K562 (cell line): ENCODE results near the gene AP4E1. TPM values are rescaled to one million over a fixed set of nuclear protein-coding genes. Genes with fewer than 3 reads are reported as not detected.

Experiments used
- ATAC-seq: fragments of 200-7000 bp; cut with Tn5 transposase; 3 replicates; pipeline ENCODE4 v1.9.1; 2020; ENCODE audit warnings: moderate library complexity
- BruUV-seq: library from RNA; stranded (reverse); fragments of 400-500 nt; replicated peaks from 2 replicates; lab custom pipeline; 2021; lab: Mats Ljungman, UMichigan
- CTCF ChIA-PET: fragments of 300-600 bp; formaldehyde crosslinking; extraction: SDS; loops from one replicate; lab custom pipeline; 2021; ENCODE audit warnings: low intra/inter-chr PET ratio; lab: Yijun Ruan, JAX
- POLR2A ChIA-PET: fragments of 300-600, 350-650 bp; sonication (Branson Sonifier 250); formaldehyde crosslinking; extraction: SDS; loops from one replicate; lab custom pipeline; 2021; ENCODE audit warnings: antibody characterized with exemption, inconsistent platforms; lab: Yijun Ruan, JAX
- DNase-seq, 4 experiments: peaks; one replicate each; pipeline versions ENCODE4 v3.0.0 to v3.0.0-alpha.2; 2011 to 2018; ENCODE audit warnings: low spot score in 3 of 4, mixed read lengths in 3 of 4; ENCODE audit errors: extremely low read depth in 1 of 4
- FAIRE-seq: peaks from 2 replicates; lab custom pipeline; 2011; peaks lifted over from hg19 to GRCh38; lab: Jason Lieb, UNC
- H2AFZ ChIP-seq: 2 replicates; pipeline ENCODE4 v1.6.0; 2011; ENCODE audit warnings: low read depth, low read length, control low read depth, inconsistent platforms
- H3K27ac ChIP-seq: fragments of 200-600 bp; 3 replicates; pipeline ENCODE4 v1.8.0; 2011; ENCODE audit warnings: low read depth, mild to moderate bottlenecking, control low read depth, inconsistent platforms, low read length, moderate library complexity, mixed read lengths; ENCODE audit errors: extremely low read depth
- H3K27me3 ChIP-seq, 2 experiments: fragments of 300-600 bp in 1 of 2; 2 replicates in 1 of 2; 3 replicates in 1 of 2; pipeline versions ENCODE4 v1.6.0 to v1.8.0; 2011; ENCODE audit warnings: inconsistent platforms in 2 of 2, low read length in 2 of 2, mild to moderate bottlenecking in 1 of 2, mixed read lengths in 1 of 2, moderate library complexity in 1 of 2; ENCODE audit not compliant: control insufficient read depth in 2 of 2, insufficient read depth in 2 of 2
- H3K36me3 ChIP-seq: fragments of 300-600 bp; 3 replicates; pipeline ENCODE4 v1.8.0; 2011; ENCODE audit warnings: mild to moderate bottlenecking, low read length, inconsistent platforms; ENCODE audit not compliant: control insufficient read depth, insufficient read depth
- H3K4me1 ChIP-seq, 2 experiments: fragments of 200-600 bp in 1 of 2; replicated peaks in 1 of 2; 2 replicates in 1 of 2; 3 replicates in 1 of 2; pipeline versions ENCODE4 v1.5.1 to v1.8.0; 2011; ENCODE audit warnings: inconsistent platforms in 2 of 2, low read length in 2 of 2, mild to moderate bottlenecking in 1 of 2, mixed read lengths in 1 of 2, moderate library complexity in 1 of 2; ENCODE audit not compliant: control insufficient read depth in 2 of 2, insufficient read depth in 2 of 2
- H3K4me2 ChIP-seq: 2 replicates; pipeline ENCODE4 v1.6.1; 2011; ENCODE audit warnings: low read length, control low read depth, inconsistent platforms, mixed read lengths; ENCODE audit not compliant: insufficient read depth
- H3K4me3 ChIP-seq: fragments of 200-600 bp; sonication (generic), shearing (Covaris generic); 2 replicates; pipeline ENCODE4 v1.5.1; 2016; ENCODE audit warnings: control low read depth, inconsistent platforms
- H3K79me2 ChIP-seq: fragments of 200-600 bp; 3 replicates; pipeline ENCODE4 v1.8.0; 2011; ENCODE audit warnings: low read length, inconsistent platforms; ENCODE audit not compliant: control insufficient read depth, insufficient read depth
- H3K9ac ChIP-seq, 2 experiments: 2 replicates each; pipeline versions ENCODE4 v1.6.0 to v1.6.1; 2011; ENCODE audit warnings: low read depth in 2 of 2, low read length in 2 of 2, control low read depth in 1 of 2, inconsistent platforms in 1 of 2, mild to moderate bottlenecking in 1 of 2, mixed read lengths in 1 of 2; ENCODE audit not compliant: insufficient read depth in 1 of 2
- H3K9me1 ChIP-seq: one replicate; pipeline ENCODE4 v1.6.0; 2011; ENCODE audit warnings: inconsistent platforms, mild to moderate bottlenecking, low read length, moderate library complexity; ENCODE audit not compliant: control insufficient read depth, insufficient read depth
- H3K9me3 ChIP-seq: replicated peaks from 2 replicates; pipeline ENCODE4 v1.5.1; 2011; ENCODE audit warnings: low read depth, low read length, inconsistent platforms; ENCODE audit not compliant: control insufficient read depth, insufficient read depth
- H4K20me1 ChIP-seq: replicated peaks from 2 replicates; pipeline ENCODE4 v1.6.1; 2011; ENCODE audit warnings: low read length, inconsistent platforms, mixed read lengths; ENCODE audit not compliant: control insufficient read depth, insufficient read depth
- CXXC5 ChIP-seq: fragments of 250-450 bp; sonication (Bioruptor Pico); IDR thresholded peaks from 2 replicates; pipeline ENCODE4 v1.8.0; 2022; ENCODE audit warnings: inconsistent platforms, mild to moderate bottlenecking, moderate library complexity
- EZH2 ChIP-seq: IDR thresholded peaks from 2 replicates; pipeline ENCODE4 v1.6.1; 2012; ENCODE audit warnings: low read depth, mild to moderate bottlenecking, inconsistent platforms, low read length, borderline replicate concordance
- HDAC2 ChIP-seq: fragments of 450-650 bp; IDR thresholded peaks from 2 replicates; pipeline ENCODE4 v1.6.1; 2016; ENCODE audit warnings: mild to moderate bottlenecking
- IRF2 ChIP-seq: sonication (generic); formaldehyde crosslinking; IDR thresholded peaks from 2 replicates; pipeline ENCODE4 v1.8.1; 2022; ENCODE audit warnings: mild to moderate bottlenecking, missing genetic modification reagents
- MIER1 ChIP-seq: fragments of 450-650 bp; IDR thresholded peaks from 2 replicates; pipeline ENCODE4 v1.6.1; 2016; ENCODE audit warnings: antibody characterized with exemption, mild to moderate bottlenecking, low read depth
- PBX2 ChIP-seq, 2 experiments: IDR thresholded peaks in 1 of 2; conservative IDR thresholded peaks in 1 of 2; 2 replicates each; pipeline ENCODE4 v1.6.1; 2016; ENCODE audit warnings: low read depth in 2 of 2, mild to moderate bottlenecking in 1 of 2, missing compliant biosample characterization in 1 of 2, missing genetic modification characterization in 1 of 2, moderate library complexity in 1 of 2
- POLR2B ChIP-seq: fragments of 450-650 bp; IDR thresholded peaks from 2 replicates; pipeline ENCODE4 v1.6.1; 2018; ENCODE audit warnings: low read depth; ENCODE audit not compliant: partially characterized antibody
- RBFOX2 ChIP-seq: fragments of 200-400 bp; formaldehyde crosslinking; IDR thresholded peaks from 2 replicates; pipeline ENCODE4 v1.6.1; 2017; ENCODE audit warnings: low read depth, mild to moderate bottlenecking, low read length, moderate library complexity
- TAF15 ChIP-seq: fragments of 200-400 bp; formaldehyde crosslinking; IDR thresholded peaks from 2 replicates; pipeline ENCODE4 v1.6.1; 2017; ENCODE audit warnings: mild to moderate bottlenecking, low read depth, low read length, moderate library complexity
- ZBTB49 ChIP-seq: sonication (generic); formaldehyde crosslinking; IDR thresholded peaks from 2 replicates; pipeline ENCODE4 v1.8.0; 2022; ENCODE audit warnings: missing genetic modification reagents, mild to moderate bottlenecking, borderline replicate concordance
- ZBTB8A ChIP-seq: fragments of 450-650 bp; IDR thresholded peaks from 2 replicates; pipeline ENCODE4 v1.6.1; 2018; ENCODE audit warnings: mild to moderate bottlenecking, moderate library complexity; ENCODE audit not compliant: partially characterized antibody
- ZNF184 ChIP-seq: sonication (generic); formaldehyde crosslinking; IDR thresholded peaks from 2 replicates; pipeline ENCODE4 v1.5.0; 2020; ENCODE audit warnings: missing genetic modification reagents
- ZNF436 ChIP-seq: fragments of 250-450, 450-650 bp; sonication (Bioruptor Pico); formaldehyde crosslinking; IDR thresholded peaks from 2 replicates; pipeline ENCODE4 v1.7.0; 2020; ENCODE audit warnings: mild to moderate bottlenecking
- ZNF584 ChIP-seq: fragments of 200-800 bp; sonication (Bioruptor generic); IDR thresholded peaks from 2 replicates; pipeline ENCODE4 v1.6.1; 2016; ENCODE audit warnings: low read depth, mild to moderate bottlenecking, missing genetic modification characterization, missing compliant biosample characterization
- ZNF79 ChIP-seq: fragments of 250-450 bp; sonication (Bioruptor Pico); IDR thresholded peaks from 2 replicates; pipeline ENCODE4 v1.4.0; 2020; ENCODE audit warnings: low read depth, mild to moderate bottlenecking, moderate library complexity
- WGBS: fragments of 100-300 bp; shearing (Covaris generic); methylation state at CpG from one replicate; pipeline ENCODE4 v1.1.6; 2016; ENCODE audit warnings: low coverage, mixed read lengths; ENCODE audit not compliant: insufficient coverage; ENCODE audit errors: missing lambda C conversion rate; 5-methylcytosine and 5-hydroxymethylcytosine counted together
- in situ Hi-C: fragments of 300-500 bp; cut with MboI; formaldehyde crosslinking; loops from 4 replicates; pipeline ENCODE4 v1.15.0; 2018; ENCODE audit warnings: inconsistent platforms, mixed read lengths
- intact Hi-C: fragments of 100-400 bp; cut with micrococcal nuclease; formaldehyde crosslinking; loops from 2 replicates; pipeline ENCODE4 v1.14.2; 2022
- polyA plus RNA-seq, 8 experiments: library from polyadenylated mRNA; depleted of rRNA in 4 of 8; stranded (reverse) in 5 of 8; unstranded in 3 of 8; fragments of >200 nt; fragmentation: Nextera tagmentation in 2 of 8; fragmentation: Illumina TruSeq in 1 of 8; extraction: Ambion mirVana in 2 of 8; extraction: Trizol in 1 of 8; gene quantifications; 2 replicates each; pipeline versions ENCODE4 v1.2.1 to v1.2.3, GENCODE V29; 2011 to 2014; ENCODE audit warnings: inconsistent platforms in 1 of 8, missing spikeins in 1 of 8
- total RNA-seq, 7 experiments: library from RNA; depleted of rRNA in 6 of 7; stranded (reverse); fragments of >200 nt in 6 of 7; fragmentation: Illumina TruSeq in 2 of 7; extraction: Trizol in 2 of 7; gene quantifications; 2 replicates each; pipeline versions ENCODE4 v1.2.1 to v1.2.3, GENCODE V29; 2011 to 2021; ENCODE audit warnings: low replicate concordance in 1 of 7

AP4E1 gene
- total and polyA plus RNA-seq, 9 of the 15 experiments (the other 6 are each of a cell fraction or from before 2014, with no cell fraction given), result 1.3 to 11.5 (median 4.4) TPM

DNA sequence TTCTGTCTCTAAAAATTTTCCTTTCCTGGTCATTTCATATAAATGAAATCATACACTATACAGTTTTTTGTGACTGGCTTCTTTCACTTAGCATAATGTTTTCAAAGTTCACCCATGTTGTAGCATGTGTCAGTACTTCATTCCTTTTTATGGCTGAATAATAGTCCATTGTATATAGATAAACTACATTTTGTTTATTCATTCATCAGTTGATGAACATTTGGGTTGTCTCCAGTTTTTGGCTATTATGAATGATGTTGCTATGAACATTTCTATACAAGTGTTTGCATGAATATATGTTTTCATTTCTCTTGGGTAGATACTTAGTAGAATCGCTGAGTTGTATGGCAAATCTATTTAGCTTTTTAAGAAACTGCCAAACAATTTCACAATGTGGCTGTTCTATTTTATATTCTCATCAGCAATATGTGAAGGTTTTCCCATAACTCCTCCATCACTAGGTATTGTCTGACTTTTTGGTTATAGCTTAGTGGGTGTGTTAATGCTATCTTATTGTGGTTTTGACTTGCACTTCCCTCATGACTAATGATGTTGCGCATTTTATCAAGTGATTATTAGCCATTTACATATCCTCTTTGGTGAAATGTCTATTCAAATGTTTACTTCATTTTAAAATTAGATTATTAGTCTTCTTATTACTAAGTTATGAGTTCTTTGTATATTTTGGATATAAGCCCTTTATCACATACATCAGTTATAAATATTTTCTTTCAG, 21.7 kb upstream of the AP4E1 start:
- ChIA-PET POLR2A (interaction anchor here (0.8 to 1.0 kb wide), 2 partner anchors 12 to 215 kb away, joined by 3 read pairs; no protein-coding TSS in a partner anchor), CTCF (interaction anchor here (0.5 to 0.9 kb wide), 2 partner anchors 194 to 211 kb away, joined by 3 read pairs; no protein-coding TSS in a partner anchor)
- Histone ChIP-seq H3K27ac (no peak overlapping the region), H3K4me1 (no peaks in the 10 kb centered on the region), H3K79me2 (no peaks in the 10 kb centered on the region), H3K4me3 (no peak overlapping the region), H3K9ac (no peak overlapping the region), H3K27me3 (no peaks in the 10 kb centered on the region), H3K9me1 (no peaks in the 10 kb centered on the region), H3K9me3 (no peaks in the 10 kb centered on the region), H3K4me2 (no peak overlapping the region), H2AFZ (no peak overlapping the region), H3K36me3 (no peaks in the 10 kb centered on the region), H4K20me1 (no peaks in the 10 kb centered on the region)
- no peak for FAIRE-seq
- ATAC-seq, result no peak
- 51% methylated on average over 2 of the region's 2 CpGs for WGBS
- in situ Hi-C loops (no loop called here), intact Hi-C loops (loop anchor here (10.0 kb wide), 2 partner anchors 122 to 352 kb away; partner anchors contain the start of gene SPPL2A)
- DNase-seq, result no peak
- BruUV-seq, result no TSS peak
- TF ChIP-seq HDAC2 (no peak), TAF15 (no peak), PBX2 (CRISPR knock-in tag; IDR thresholded peaks at IDR 0.05; ENCODE audit: low read depth) (no peak), PBX2 (tag; conservative IDR thresholded peaks at IDR 0.05; ENCODE audit: low read depth) (no peak), ZNF184 (no peak), CXXC5 (no peak), ZNF436 (CRISPR knock-in tag) (no peak), POLR2B (no peak), EZH2 (no peak), ZBTB8A (no peak), IRF2 (no peak), RBFOX2 (no peak), ZNF79 (CRISPR knock-in tag) (no peak), ZNF584 (CRISPR knock-in tag) (no peak), ZBTB49 (CRISPR knock-in tag) (no peak), MIER1 (no peak)
